Neural crest cell (in vitro differentiated cells): Measurements from ENCODE around the gene CDK14. TPM values are rescaled to one million over a fixed set of nuclear protein-coding genes. Genes with fewer than 3 reads are reported as not detected.
"Not testable (repeated sequence)": the region's sequence is repeated elsewhere in the genome, so short reads cannot be mapped to it uniquely, and the experiment has no call there.

Experiments used
- DNase-seq: peaks from one replicate; pipeline ENCODE4 v3.0.0; 2021; ENCODE audit warnings: low read depth, mixed read lengths, low spot score
- H3K27ac Mint-ChIP-seq: one replicate; pipeline ENCODE4 v1.8.0; 2021; ENCODE audit warnings: mild to moderate bottlenecking, mixed read lengths; ENCODE audit not compliant: unreplicated experiment
- H3K27me3 Mint-ChIP-seq: 2 replicates; pipeline ENCODE4 v1.8.0; 2021; ENCODE audit warnings: low read depth, mild to moderate bottlenecking, mixed read lengths
- H3K36me3 Mint-ChIP-seq: 2 replicates; pipeline ENCODE4 v1.8.0; 2021; ENCODE audit warnings: low read depth, mild to moderate bottlenecking, mixed read lengths
- H3K4me1 Mint-ChIP-seq: 2 replicates; pipeline ENCODE4 v1.8.0; 2021; ENCODE audit warnings: mixed read lengths
- H3K4me3 Mint-ChIP-seq: one replicate; pipeline ENCODE4 v1.8.0; 2021; ENCODE audit warnings: mild to moderate bottlenecking, mixed read lengths
- H3K9me3 Mint-ChIP-seq: 2 replicates; pipeline ENCODE4 v1.8.0; 2021; ENCODE audit warnings: mixed read lengths
- CTCF ChIP-seq: fragments of 200-600 bp; sonication (generic); conservative IDR thresholded peaks from 2 replicates; pipeline ENCODE4 v1.5.0; 2021; ENCODE audit warnings: antibody characterized with exemption, mild to moderate bottlenecking
- total RNA-seq: library from RNA; stranded (reverse); gene quantifications from 2 replicates; pipeline ENCODE4 v1.2.1, GENCODE V29; 2021

CDK14 gene
- total RNA-seq, 1 donor from 2014 or later, result 49.6 TPM

DNA sequence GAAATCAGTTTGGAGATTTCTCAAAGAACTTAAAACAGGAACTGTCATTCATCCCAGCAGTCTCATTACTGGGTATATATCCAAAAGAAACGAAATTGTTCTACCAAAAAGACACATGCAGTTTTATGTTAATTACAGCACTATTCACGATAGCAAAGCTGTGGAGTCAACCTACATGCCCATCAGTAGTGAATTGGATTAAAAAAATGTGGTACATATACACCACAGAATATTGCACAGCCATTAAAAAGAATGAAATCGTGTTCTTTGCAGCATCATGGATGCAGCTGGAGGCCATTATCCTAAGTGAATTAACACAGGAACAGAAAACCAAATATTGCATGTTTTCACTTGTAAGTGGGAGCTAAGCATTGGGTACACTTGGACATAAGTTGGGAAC is 158.9 kb downstream of the CDK14 start:
- H3K9me3 Mint-ChIP-seq, result peaks cover 2% of the 10 kb centered on the region
- H3K27ac Mint-ChIP-seq, result no peak overlapping the region
- H3K27me3 Mint-ChIP-seq, result no peaks in the 10 kb centered on the region
- DNase-seq, result no peak
- H3K36me3 Mint-ChIP-seq, result peaks cover 18% of the 10 kb centered on the region
- no peak overlapping the region for H3K4me3 Mint-ChIP-seq
- no peak for TF ChIP-seq CTCF
- peaks cover 14% of the 10 kb centered on the region for H3K4me1 Mint-ChIP-seq

- no peak for DNase-seq
- peaks cover 14% of the 10 kb centered on the region for H3K4me1 Mint-ChIP-seq
Observed at GRCh38 chr7:90756366-90756765, 160.2 kb downstream of the CDK14 start.

GRCh38 chr7:90757565-90757950 is 161.4 kb downstream of the CDK14 start:
- not testable (repeated sequence) for H3K27me3 Mint-ChIP-seq, H3K9me3 Mint-ChIP-seq, DNase-seq, H3K27ac Mint-ChIP-seq, H3K36me3 Mint-ChIP-seq, H3K4me3 Mint-ChIP-seq
- peaks cover 14% of the 10 kb centered on the region for H3K4me1 Mint-ChIP-seq

More at GRCh38 chr7:90756366-90756765, 160.2 kb downstream of the CDK14 start:
- Mint-ChIP-seq H3K27ac (no peak overlapping the region), H3K4me3 (no peak overlapping the region), H3K36me3 (peaks cover 13% of the 10 kb centered on the region), H3K9me3 (peaks cover under 1% of the 10 kb centered on the region), H3K27me3 (no peaks in the 10 kb centered on the region)
- TF ChIP-seq CTCF, result no peak

DNA sequence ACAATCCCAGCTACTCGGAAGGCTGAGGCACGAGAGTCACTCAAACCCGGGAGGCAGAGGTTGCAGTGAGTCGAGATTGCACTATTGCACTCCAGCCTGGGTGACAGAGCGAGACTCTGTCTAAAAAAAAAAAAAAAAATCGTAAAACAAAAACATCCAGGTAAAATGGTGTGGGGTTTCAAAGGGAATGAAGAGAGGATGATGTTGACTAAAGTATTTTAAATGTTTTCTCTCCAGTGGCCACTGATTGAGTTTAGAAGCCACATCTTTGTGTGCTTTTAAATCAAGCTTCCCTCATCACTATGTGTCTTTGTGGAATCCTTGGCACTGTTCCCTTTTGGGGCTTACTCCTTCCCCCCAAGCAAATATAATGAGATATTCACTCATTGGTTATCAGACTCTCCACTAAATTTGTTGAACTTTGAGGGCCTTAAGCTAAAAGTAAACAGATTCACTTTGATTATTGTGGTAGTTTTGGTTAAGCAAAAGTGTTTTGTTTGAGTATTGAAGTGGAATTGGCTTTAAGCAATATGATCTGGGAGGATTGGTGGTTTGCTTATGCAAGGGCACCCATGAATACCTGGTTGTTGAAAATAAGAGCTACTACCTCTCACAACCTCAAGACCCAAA is 162.9 kb downstream of the CDK14 start:
- peaks cover 14% of the 10 kb centered on the region for H3K4me1 Mint-ChIP-seq
- H3K27me3 Mint-ChIP-seq, result no peaks in the 10 kb centered on the region
- no peak for DNase-seq
- H3K27ac Mint-ChIP-seq, result no peak overlapping the region
- no peak for TF ChIP-seq CTCF
- no peak overlapping the region for H3K4me3 Mint-ChIP-seq
- H3K9me3 Mint-ChIP-seq, result no peaks in the 10 kb centered on the region
- peaks cover 3% of the 10 kb centered on the region for H3K36me3 Mint-ChIP-seq

DNA sequence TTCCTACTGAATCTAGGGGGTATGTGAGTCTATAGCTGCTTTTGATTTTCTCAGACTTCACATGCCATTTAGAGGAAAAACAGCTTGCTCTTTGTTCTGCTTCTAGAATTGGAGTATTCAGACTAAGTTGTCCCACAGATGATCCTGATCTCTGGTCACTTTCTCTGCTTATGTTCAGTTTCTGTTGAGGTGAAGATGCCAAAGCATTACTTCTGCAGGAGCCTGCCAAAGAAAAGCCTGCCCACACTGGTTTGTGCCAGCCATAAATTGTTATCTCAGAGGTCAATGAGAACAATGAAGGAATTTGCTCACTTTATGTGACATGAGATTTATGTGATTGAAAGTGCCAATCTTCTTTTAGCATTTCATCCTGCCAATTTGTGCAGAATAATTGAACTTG is 163.6 kb downstream of the CDK14 start:
- no peak for DNase-seq
- Mint-ChIP-seq H3K4me1 (peaks cover 17% of the 10 kb centered on the region), H3K27me3 (no peaks in the 10 kb centered on the region), H3K27ac (no peak overlapping the region), H3K4me3 (no peak overlapping the region), H3K9me3 (no peaks in the 10 kb centered on the region), H3K36me3 (peaks cover under 1% of the 10 kb centered on the region)
- no peak for TF ChIP-seq CTCF

DNA sequence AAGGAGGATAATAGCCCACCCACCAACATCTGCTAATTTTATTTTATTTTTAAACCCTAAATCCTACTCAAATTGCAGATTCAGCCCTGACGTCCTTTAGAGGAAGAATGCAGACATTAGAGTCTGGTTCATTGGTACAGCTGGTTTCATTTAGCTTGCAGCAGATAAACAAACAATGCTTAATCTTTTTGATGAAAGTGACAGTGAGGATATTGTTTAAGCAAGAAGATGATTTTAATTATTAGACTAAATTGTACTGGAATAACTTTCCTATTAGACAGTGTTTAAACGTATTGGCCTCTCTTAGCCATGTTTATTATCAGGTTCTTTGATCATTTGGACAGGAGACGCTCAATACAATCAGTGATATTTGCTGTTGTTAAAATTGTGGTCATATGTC is 164.8 kb downstream of the CDK14 start:
- Mint-ChIP-seq H3K36me3 (no peaks in the 10 kb centered on the region), H3K4me3 (no peak overlapping the region), H3K4me1 (peaks cover 26% of the 10 kb centered on the region), H3K27me3 (no peaks in the 10 kb centered on the region), H3K9me3 (no peaks in the 10 kb centered on the region), H3K27ac (no peak overlapping the region)
- no peak for DNase-seq
- no peak for TF ChIP-seq CTCF
